AML-193 (cell line): ENCODE measurements around the gene FAM228B.
A peak's percentile ranks its signal among the peaks of the same experiment; 100 is the strongest.
"Not testable (repeated sequence)": the region's sequence is repeated elsewhere in the genome, so short reads cannot be mapped to it uniquely, and the experiment has no call there.

ENCODE experiments used
- DNase-seq, 2 experiments: peaks; one replicate each; lab custom pipeline; 2025; lab: John Stamatoyannopoulos, UW

Gene FAM228B

DNA sequence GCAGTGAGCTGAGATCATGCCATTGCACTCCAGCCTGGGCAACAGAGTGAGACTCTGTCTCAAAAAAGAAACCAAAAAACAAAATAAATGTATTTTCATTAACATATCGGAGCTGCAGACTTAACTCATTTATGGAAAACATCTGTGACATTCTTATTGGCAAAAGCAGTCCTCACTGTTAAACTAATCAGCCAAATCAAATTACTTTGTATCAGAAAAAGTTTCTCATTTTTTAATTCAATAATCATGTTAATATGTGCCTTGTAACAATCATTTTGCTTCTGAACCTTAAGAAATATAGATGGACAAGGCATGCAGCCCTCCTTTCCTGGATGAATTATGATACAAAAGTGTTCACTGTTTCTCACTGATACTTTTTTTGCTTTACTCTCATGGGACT is 20.6 kb upstream of the FAM228B start:
- no peak for DNase-seq

DNA sequence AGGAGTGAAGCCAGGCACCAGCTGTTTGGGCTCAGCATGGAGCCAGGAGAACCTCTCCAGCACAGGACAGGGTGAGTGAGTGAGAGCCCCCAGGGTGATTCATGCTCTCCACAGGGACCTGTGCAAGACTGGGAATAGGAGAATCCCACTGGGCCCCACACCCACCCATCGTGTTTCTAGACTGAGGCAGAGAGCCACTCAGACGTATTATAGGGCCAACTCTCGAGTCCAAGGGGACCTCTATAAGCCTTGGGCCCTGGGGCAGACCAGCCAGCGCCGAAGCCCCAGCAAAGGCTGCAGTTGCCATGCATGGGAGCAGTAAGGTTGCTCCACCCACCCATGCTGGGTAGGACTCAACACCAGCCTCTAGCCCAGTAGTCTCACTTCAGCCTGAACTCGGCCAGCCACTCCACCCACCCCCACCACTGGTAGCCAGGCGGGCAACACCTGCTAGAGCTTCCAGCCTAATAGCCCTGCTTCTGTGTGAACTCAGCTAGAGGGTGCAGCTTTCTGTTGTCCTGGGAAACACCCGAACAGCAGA is 19.1 kb upstream of the FAM228B start:
- DNase-seq: no peak

- DNase-seq: no peak
These were observed 18.4 kb upstream of the FAM228B start for GRCh38 chr2:24104906-24105305.

- DNase-seq: no peak
These were observed 17.5 kb upstream of the FAM228B start for GRCh38 chr2:24105816-24106215.

DNA sequence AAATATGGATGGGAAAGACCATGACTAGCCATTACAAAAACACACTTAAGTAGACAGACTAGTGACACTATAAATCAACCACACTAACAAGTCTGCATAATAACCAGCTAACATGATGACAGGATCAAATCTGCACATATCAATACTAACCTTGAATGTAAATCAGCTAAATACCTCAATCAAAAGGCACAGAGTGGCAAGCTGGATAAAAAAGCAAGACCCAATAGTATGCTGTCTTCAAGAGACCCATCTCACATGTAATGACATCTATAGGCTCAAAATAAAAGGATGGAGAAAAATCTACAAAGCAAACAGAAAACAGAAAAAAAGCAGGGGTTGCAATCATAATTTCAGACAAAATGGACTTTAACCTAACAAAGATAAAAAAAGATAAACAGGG is 16.5 kb upstream of the FAM228B start:
- no peak for DNase-seq

GRCh38 chr2:24107336-24107735 is 15.9 kb upstream of the FAM228B start:
- no peak for DNase-seq

GRCh38 chr2:24109431-24109830 is 13.8 kb upstream of the FAM228B start:
- DNase-seq: not testable (repeated sequence)

- DNase-seq: no peak
These were observed 12.5 kb upstream of the FAM228B start for GRCh38 chr2:24110660-24111303.

DNA sequence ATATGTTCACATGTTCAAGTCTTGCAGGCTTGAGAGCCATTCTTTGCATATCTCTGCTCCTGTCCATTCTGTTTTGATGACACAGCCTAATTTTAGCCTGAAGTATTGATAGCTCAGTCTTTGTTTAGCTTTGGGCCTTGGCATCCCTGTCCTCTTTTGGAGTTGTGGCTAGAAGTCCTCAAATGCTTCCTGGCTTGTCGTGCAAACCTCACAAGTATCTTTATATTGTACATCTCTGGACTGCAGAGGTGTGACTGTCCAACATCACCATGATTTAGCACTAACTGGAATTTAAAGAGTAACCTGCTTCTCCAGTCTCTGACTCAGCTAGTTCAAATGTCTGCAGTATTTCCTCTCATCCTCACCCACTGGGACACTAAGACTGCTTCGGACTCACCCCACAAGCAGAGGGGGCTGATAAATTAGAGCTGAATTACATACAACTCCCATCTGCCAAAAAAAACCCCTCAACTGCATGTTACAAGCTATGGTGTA is 11.8 kb upstream of the FAM228B start:
- no peak for DNase-seq

DNA sequence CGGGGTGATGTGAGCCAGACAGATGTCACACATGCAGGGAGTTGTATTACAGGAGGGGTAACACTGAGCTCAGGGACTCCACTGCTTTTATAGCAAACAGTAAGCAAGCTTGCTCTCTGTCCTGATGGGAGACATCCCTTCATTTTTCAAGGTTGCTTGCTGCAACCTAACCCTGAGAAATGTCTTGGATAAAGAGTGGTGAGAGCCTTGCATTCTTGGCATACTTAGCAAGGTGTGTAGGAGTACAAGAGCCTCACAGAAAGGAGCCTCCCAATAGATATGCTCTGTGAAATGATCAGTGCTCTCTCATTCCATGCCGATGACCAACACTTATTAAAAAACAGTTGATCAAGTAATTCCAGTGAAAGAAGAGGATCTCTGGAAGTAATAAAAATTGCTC is 8.2 kb upstream of the FAM228B start:
- no peak for DNase-seq

DNA sequence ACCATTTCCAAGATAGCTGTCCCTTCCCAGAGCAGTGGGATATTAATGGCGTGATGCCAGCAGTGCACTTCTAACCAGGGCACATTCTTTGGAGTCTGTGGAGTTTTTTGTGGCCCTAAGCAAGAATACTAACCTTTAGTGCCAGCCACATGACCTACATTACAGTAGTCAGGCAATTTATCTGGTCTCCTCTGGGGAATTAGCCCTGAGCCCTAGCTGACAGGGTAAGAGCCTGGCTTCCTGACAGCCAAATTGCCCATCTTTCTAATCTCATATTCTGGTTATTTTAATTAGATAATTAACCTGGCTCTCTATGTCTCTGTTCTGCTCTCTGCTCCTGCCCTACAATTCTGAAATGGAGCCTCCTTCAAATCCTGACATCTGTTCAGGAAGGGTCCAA is 5.4 kb upstream of the FAM228B start:
- no peak for DNase-seq

- DNase-seq: no peak
These were observed 2.2 kb upstream of the FAM228B start for GRCh38 chr2:24121066-24121465.

DNA sequence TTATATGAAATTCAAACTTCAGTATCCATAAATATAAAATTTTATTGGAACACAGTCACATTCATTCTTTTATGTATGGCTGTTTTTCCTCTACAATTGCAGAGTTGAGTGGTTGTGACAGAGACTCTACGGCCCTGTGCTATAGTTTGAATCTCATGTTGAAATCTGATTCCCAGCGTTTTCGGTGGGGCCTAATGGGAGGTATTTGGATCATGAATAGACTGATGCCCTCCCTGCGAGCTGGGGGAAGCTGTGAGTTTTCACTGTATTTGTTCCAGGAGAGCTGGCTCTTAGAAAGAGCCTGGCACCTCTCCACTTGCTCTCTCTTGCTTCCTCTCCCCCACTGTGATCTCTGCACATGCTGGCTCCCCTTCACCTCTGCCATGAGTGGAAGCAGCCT is 1.8 kb upstream of the FAM228B start:
- no peak for DNase-seq

GRCh38 chr2:24122366-24123194 is 689 bp upstream of the FAM228B start:
- no peak for DNase-seq

DNA sequence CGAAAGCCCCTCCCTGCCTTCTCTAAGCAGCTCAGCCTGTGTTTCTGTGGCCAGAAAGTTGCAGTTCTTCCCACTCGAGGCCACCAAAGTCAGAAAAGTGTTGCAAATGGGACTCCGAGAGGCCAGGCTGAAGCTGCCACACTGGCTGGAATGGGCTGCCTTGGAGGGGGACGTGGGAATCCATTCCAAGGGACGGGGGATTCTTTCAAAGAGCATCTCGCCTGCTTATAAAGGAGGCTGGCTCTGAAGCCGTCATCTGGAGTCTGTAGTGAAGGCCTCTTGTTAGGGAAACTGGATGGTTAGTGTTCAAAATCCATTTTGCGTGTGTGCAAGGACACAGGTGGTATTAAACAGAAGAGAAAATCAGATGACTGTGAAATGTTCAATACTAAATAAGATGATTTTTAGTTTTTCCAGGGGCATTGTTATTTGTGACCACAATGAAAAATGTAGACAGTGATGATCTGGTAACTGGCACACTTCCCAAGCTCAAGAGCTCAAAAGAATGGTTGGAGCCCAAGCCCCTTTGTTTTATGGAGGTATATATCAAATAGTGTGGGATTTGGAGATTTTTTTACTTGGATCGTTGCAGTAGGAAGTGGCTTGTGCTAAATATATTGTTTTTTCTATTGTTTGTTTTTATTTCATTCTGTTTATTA is 782 bp downstream of the FAM228B start:
- DNase-seq: peak in 1 of 2 experiments; percentile 36

- DNase-seq: no peak
These were observed 2.7 kb downstream of the FAM228B start for GRCh38 chr2:24125956-24126355.

DNA sequence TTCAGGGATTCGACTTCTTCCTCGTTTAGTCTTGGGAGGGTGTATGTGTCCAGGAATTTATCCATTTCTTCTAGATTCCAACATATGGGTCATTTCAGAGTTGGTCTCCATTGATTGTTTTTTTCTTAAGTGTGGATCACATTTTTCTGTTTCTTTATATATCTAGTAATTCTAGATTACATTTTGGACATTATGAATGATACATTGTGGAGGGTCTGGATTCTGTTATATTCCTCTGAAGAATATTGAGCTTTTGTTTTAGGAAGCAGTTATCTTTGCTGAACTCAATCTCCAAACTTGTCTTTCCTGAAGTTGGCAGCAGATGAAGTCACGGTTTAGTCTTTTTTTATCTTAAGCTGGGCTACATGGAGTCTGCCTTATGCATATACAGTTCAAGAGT is 9.3 kb downstream of the FAM228B start:
- no peak for DNase-seq

DNA sequence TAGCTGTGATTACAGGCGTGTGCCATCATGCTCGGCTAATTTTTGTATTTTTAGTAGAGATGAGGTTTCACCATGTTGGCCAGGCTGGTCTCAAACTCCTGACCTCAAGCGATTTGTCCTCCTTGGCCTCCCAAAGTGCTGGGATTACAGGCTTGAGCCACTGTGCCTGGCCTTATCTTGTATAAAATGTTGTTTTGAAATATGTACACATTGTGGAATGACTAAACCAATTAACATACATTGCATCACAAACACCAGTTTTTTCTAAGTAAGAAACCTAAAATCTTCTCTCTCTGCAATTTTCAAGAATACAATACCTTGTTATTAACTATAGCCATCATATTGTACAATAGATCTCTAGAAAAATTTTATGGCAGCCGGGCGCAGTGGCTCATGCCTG is 17.0 kb downstream of the FAM228B start:
- not testable (repeated sequence) for DNase-seq

DNA sequence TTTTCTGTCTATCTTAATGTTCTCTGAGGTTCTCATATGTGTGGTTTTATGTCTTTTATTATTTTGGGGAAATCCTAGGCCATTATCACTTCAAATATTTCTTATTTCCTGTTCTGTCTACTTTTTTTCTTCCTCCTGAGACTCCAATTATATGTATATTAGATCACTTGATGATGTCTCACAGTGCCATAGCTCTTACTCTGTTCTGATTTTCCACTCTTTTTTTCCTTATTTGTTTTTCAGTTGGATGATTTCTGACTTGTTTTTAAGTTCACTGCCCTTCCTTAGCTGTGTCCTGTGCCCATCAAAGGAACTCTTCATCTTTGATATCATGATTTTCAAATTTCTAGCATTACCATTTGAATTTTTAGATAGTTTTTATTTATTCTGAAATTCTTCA is 24.1 kb downstream of the FAM228B start:
- no peak for DNase-seq

DNA sequence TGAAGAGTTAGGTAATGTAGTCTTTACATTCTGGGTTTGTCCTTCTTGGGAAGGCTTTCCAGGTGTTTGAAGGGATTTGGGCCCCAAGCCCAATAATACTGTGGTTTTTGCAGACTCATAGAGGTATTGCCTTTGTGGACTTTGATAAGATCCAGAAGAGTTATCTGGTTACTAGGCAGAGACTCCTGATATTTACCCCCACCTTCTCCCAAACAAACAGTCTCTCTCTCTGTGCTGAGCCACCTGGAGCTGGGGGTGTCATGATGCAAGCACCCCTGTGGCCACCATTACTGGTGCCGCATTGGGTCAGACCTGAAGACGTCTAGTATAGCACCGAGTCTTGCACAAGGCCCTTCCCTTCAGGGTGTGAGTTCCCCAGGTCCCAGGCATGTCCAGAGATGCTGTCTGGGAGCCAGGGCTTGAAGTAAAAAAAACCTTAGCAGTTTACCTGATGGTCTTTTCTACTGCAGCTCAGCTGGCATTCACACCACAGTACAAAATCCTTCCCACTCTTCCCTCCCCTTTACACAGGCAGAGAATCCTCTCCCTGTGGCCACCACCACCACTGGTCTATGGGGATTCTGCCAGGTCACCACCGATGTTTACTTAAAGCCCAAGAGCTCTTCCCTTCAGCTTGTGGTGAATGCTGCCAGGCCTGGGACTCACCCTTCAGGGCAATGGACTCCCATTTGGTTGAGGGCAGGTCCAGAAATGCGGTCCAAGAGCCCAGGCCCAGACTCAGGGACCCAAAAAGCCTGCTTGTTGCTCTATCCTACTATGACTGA is 29.3 kb downstream of the FAM228B start:
- no peak for DNase-seq

DNA sequence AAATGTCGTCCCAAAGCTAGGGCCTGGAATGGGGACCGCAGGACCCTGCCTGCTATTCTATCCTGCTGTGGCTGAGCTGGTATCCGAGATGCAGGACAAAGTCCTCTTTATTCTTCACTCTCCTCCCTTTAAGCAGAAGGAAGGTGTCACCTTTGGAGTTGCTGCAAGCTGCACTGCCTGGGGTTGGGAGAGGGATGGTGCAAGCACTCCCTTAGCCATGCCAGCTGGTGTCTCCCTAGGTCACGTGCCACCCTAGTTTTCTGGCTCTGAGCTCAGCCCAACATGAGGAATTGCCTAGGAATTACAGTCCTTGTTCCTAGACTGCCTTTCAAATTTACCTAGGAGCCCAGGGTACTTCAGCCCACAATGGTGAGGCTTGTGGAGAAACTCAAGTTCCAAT is 30.2 kb downstream of the FAM228B start:
- DNase-seq: no peak

- DNase-seq: no peak
These were observed 34.9 kb downstream of the FAM228B start for GRCh38 chr2:24158131-24158530.
